Measurements from ENCODE around the gene PIN1. TPM values are rescaled to one million over a fixed set of nuclear protein-coding genes. Genes with fewer than 3 reads are reported as not detected.

The PIN1 gene
- polyA plus RNA-seq, 3 donors = 67.4 to 79.8 (median 68.3) TPM

- H3K27me3 Mint-ChIP-seq (ENCODE audit: low read depth in 3 of 3) = no peaks in the 10 kb centered on the region
- peak overlapping the region; percentile 44 to 100 (median 98) for H3K27ac Mint-ChIP-seq
- peak overlapping the region; percentile 49 to 94 for H3K27ac ChIP-seq (ENCODE audit: low read depth in 1 of 2, low read length in 2 of 2)
- peaks cover 52% of the 10 kb centered on the region for H3K79me2 ChIP-seq (ENCODE audit: insufficient read depth, low read length)
- peaks cover 0 to 2% (median 0%) of the 10 kb centered on the region in 7 donors for H3K9me3 Mint-ChIP-seq
- H3K4me1 Mint-ChIP-seq = peaks cover 18% of the 10 kb centered on the region
- WGBS (ENCODE audit: insufficient coverage) = 31% methylated on average over 5 of the region's 13 CpGs
- H3K9me3 ChIP-seq (replicated peaks in 1 of 2; ENCODE audit: control insufficient read depth in 1 of 2, insufficient read depth in 1 of 2, low read length in 2 of 2) = no peaks in the 10 kb centered on the region
- H3K36me3 ChIP-seq (replicated peaks in 1 of 2; ENCODE audit: control insufficient read depth in 1 of 2, insufficient read depth in 2 of 2, low read length in 2 of 2) = peaks cover 9 to 16% of the 10 kb centered on the region in 2 donors
- H3K4me1 ChIP-seq (ENCODE audit: control insufficient read depth in 1 of 2, insufficient read depth in 2 of 2, low read length in 2 of 2) = peaks cover 18 to 21% of the 10 kb centered on the region in 2 donors
- H3K36me3 Mint-ChIP-seq = peaks cover 21 to 26% of the 10 kb centered on the region in 2 donors
- peak overlapping the region; percentile 100 for H3K4me3 Mint-ChIP-seq
- peak overlapping the region; percentile 88 for H3K9ac ChIP-seq (ENCODE audit: insufficient read depth, low read length, poor library complexity, severe bottlenecking)
- no peaks in the 10 kb centered on the region for H3K27me3 ChIP-seq (ENCODE audit: control insufficient read depth in 2 of 2, insufficient read depth in 2 of 2, low read length in 2 of 2)
- no peak for TF ChIP-seq CTCF (IDR thresholded peaks at IDR 0.05)
- intact Hi-C loops (cut with micrococcal nuclease) = no loop called here
- peak overlapping the region; percentile 93 for H3K4me2 ChIP-seq (replicated peaks; ENCODE audit: extremely low read depth, low read length, poor library complexity, severe bottlenecking)
- H4K20me1 ChIP-seq (ENCODE audit: insufficient read depth, low read length) = peaks cover 6% of the 10 kb centered on the region
- peak overlapping the region; percentile 96 for H2AFZ ChIP-seq (ENCODE audit: insufficient read depth, low read depth, low read length, poor library complexity, severe bottlenecking)
- peak overlapping the region; percentile 61 to 97 (median 77) for H3K4me3 ChIP-seq (replicated peaks in 1 of 3; ENCODE audit: low read depth in 2 of 3, low read length in 3 of 3)
- DNase-seq = no peak
Observed at GRCh38 chr19:9828551-9829063, 6.5 kb upstream of the PIN1 start.

- H3K9ac ChIP-seq (ENCODE audit: insufficient read depth, low read length, poor library complexity, severe bottlenecking) = no peak overlapping the region
- Mint-ChIP-seq H3K27me3 (ENCODE audit: low read depth in 3 of 3) (peaks cover 0 to 2% (median 0%) of the 10 kb centered on the region in 3 donors), H3K4me3 (peak overlapping the region; percentile 86 to 91), H3K9me3 (peaks cover 0 to 2% (median 0%) of the 10 kb centered on the region in 7 donors), H3K4me1 (peaks cover 12% of the 10 kb centered on the region), H3K27ac (peak overlapping the region; percentile 50 to 95 (median 84)), H3K36me3 (peaks cover 18 to 35% of the 10 kb centered on the region in 2 donors)
- H3K4me1 ChIP-seq (ENCODE audit: control insufficient read depth in 1 of 2, insufficient read depth in 2 of 2, low read length in 2 of 2) = peaks cover 11 to 14% of the 10 kb centered on the region in 2 donors
- H3K36me3 ChIP-seq (replicated peaks in 1 of 2; ENCODE audit: control insufficient read depth in 1 of 2, insufficient read depth in 2 of 2, low read length in 2 of 2) = peaks cover 21 to 31% of the 10 kb centered on the region in 2 donors
- H3K79me2 ChIP-seq (ENCODE audit: insufficient read depth, low read length) = peaks cover 39% of the 10 kb centered on the region
- no peaks in the 10 kb centered on the region for H3K9me3 ChIP-seq (replicated peaks in 1 of 2; ENCODE audit: control insufficient read depth in 1 of 2, insufficient read depth in 1 of 2, low read length in 2 of 2)
- intact Hi-C loops (cut with micrococcal nuclease) = no loop called here
- H2AFZ ChIP-seq (ENCODE audit: insufficient read depth, low read depth, low read length, poor library complexity, severe bottlenecking) = peak overlapping the region; percentile 83
- peak overlapping the region in 2 of 3 experiments; percentile 56 to 86 for H3K4me3 ChIP-seq (replicated peaks in 1 of 3; ENCODE audit: low read depth in 2 of 3, low read length in 3 of 3)
- WGBS (ENCODE audit: insufficient coverage) = 58% methylated on average over 4 of the region's 6 CpGs
- H3K27ac ChIP-seq (ENCODE audit: low read depth in 1 of 2, low read length in 2 of 2) = peak overlapping the region; percentile 3 to 71
- TF ChIP-seq CTCF (IDR thresholded peaks at IDR 0.05) = no peak
- no peak for DNase-seq
- peak overlapping the region; percentile 91 for H3K4me2 ChIP-seq (replicated peaks; ENCODE audit: extremely low read depth, low read length, poor library complexity, severe bottlenecking)
- H3K27me3 ChIP-seq (ENCODE audit: control insufficient read depth in 2 of 2, insufficient read depth in 2 of 2, low read length in 2 of 2) = no peaks in the 10 kb centered on the region
- no peaks in the 10 kb centered on the region for H4K20me1 ChIP-seq (ENCODE audit: insufficient read depth, low read length)
Observed at GRCh38 chr19:9834307-9834725, 802 bp upstream of the PIN1 start.

Measured in CD14-positive monocyte (primary cell).